Activated CD4-positive, alpha-beta T cell treated with anti-CD3 and anti-CD28 coated beads for 24 hours (primary cell): Measurements from ENCODE around the gene RADIL.
A peak's percentile ranks its signal among the peaks of the same experiment; 100 is the strongest.

Experiments used
- DNase-seq, 2 donors: peaks; one replicate each; pipeline ENCODE4 v3.0.0-alpha.2; 2020; ENCODE audit warnings: low read depth in 2 of 2

RADIL gene

DNA sequence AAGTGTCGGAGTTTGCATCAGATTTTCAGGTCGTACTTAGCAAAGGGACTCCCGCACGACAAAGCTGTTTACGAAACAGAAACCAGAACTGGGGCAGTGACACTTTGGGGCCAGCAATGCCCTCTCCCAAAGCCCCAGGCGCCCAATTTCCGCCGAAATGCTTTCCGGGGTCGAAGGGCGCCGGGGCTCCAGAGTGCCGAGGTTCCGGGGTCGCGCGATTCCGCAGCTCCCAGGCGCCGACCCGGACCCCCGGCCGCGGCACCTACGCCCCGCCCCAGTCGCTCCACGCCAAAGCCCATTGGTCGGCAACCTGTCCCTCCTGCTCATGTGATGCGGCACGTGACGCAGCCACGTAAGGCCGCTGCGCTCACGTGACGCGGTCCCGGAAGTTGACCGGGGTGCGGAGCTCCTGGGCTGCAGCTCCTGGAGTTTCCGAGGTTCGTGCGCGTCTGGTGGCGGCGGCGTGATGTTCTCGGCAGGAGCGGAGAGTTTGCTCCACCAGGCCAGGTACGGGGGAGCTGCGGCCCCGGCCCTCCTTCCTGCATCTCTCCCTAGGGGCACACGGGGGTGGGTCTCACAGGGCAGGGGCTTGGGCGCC, 108.2 kb downstream of the RADIL start, which contains the start of gene AP5Z1:
AP5Z1 (plus strand) TSS at position 374 of the 598 bp plus-strand sequence; CDS start at position 467, 93 bp downstream.
- peak; percentile 88 to 89 for DNase-seq

GRCh38 chr7:4774658-4775249, 108.8 kb downstream of the RADIL start:
- DNase-seq = no peak

DNA sequence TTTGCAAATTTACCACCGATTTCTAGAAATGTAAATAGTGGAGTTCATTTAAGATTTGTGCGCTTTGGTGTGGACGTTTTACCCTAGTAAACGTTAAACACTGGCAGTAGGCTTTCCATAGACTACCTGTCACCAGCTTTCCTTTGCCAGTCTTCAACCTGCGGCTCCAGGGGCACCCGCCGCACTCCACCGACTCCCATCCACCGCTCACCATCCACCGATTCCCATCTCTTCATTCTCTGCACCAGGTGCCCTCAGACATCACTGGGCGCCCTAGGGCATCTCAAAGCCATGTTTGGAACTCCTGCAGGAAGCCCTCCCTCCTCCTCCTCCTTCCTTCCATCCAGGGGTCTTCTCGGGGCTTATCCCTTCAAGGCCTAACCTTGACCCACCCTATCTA, 109.5 kb downstream of the RADIL start:
- DNase-seq = no peak

DNA sequence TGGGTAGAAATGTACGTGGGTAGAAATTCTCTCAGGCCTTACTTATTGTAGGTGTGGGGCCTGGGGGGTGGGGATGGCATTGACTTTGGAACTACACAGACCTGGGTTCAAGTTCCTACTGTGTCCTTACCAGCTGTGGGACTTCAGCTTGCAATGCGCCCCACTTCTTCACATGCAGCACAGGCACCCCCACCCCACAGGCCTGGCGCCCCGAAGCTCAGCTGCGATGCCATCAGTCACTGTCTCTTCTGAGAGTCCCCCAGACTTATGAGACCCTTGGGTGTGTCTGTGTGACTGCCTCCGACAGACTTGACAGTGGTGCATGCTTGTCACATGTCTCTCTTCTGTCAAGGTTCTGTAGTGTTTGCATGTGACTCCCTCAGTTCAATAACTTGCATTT, 111.2 kb downstream of the RADIL start:
- DNase-seq = no peak

DNA sequence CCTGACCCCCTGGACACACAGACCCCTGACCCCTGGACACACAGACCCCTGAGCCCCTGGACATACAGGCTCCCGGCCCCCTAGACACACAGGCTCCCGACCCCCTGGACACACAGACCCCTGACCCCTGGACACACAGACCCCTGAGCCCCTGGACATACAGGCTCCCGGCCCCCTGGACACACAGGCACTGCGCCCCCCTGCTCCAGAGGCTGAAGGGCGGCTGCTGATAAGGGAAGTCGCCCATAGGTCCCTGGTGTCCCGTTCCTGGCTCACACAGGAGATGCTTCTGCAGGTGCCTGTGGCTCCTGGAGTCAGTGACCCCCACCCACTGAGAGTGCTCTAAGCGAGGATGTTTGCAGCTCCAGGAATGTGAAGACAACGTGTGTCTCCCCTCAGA, 111.8 kb downstream of the RADIL start:
- DNase-seq = no peak

DNA sequence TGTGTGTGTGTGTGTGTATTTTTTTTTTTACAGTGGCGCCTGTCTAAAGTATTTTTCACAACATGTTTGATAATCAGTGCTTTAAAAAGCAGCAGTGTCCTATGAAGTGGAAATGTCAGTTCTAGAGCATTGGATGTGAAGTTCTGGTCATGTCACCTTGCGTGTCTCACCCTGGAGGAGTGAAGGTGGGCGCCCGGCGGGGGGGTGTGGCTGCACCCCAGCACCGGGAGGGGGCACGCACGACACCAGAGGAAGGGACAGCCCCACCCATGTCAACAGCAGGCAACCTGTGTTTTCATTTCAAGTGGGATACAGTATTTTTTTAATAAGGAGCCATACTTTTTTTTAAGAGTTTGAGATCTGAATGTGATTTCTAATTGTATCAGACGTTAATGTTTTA, 112.6 kb downstream of the RADIL start:
- no peak for DNase-seq

- no peak for DNase-seq
These were observed 113.8 kb downstream of the RADIL start for GRCh38 chr7:4769761-4770160.

GRCh38 chr7:4768597-4769569, 114.6 kb downstream of the RADIL start:
- no peak for DNase-seq

GRCh38 chr7:4766666-4767519, 116.6 kb downstream of the RADIL start:
- no peak for DNase-seq

GRCh38 chr7:4765776-4766490, 117.6 kb downstream of the RADIL start:
- no peak for DNase-seq

- no peak for DNase-seq
These were observed 119.0 kb downstream of the RADIL start for GRCh38 chr7:4764402-4765007.

- no peak for DNase-seq
These were observed 119.7 kb downstream of the RADIL start for GRCh38 chr7:4763794-4764185.

GRCh38 chr7:4763091-4763793, 120.3 kb downstream of the RADIL start:
- no peak for DNase-seq

DNA sequence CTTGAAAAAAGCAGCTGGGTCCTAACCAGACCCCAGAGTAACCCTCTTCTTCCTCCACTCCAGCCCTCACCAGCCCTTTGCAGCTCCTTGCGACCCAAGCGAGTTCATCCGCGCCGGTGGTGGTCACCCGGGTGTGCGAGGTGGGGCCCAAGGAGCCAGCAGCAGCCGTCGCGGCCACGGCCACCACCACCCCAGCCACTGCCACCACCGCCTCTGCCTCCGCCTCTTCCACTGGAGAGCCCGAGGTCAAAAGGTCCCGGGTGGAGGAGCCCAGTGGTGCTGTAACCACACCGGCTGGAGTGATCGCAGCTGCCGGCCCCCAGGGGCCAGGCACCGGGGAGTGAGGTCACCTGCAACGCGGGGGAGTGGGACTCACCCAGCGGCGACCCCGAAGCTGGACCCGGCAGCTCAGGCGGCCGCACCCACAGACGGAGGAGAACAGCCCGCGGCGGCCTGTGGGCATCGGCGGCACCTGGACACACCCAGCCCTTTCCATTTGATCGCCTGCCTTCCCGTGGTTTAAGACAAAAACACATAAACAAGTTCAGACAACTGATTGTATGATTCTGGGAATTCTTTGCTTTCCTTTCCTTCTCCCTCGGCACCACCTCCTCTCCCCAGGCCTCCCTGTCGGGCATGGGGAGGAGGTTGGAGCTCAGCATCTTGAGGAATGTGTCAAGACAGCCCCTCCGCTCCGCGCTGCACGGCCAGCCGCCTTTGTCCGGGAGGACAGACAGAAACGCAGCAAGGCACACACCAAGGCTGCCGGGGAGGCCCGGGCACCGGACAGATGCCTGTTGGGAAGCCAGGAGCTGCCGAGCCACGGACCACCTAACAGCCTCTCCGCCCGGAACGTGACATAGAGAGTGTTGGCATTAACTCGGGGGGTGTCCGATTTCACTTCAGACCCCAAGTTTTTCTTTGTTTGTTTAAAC, 121.1 kb downstream of the RADIL start:
- no peak for DNase-seq

DNA sequence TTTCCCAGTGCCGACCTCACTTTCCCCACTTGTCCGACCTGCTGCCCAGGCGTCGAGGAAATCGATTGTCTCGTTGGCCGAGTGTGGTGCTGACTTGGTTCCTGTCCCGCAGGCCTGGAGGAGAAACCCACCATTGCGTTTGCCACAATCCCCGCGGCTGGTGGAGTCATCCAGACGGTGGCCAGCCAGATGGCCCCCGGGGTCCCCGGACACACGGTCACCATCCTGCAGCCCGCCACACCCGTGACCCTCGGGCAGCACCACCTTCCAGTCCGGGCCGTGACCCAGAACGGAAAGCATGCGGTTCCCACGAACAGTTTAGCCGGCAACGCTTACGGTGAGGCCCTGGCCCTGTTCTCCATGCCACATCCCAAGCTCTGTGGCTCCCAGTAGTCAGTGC, 122.6 kb downstream of the RADIL start:
- DNase-seq = no peak

DNA sequence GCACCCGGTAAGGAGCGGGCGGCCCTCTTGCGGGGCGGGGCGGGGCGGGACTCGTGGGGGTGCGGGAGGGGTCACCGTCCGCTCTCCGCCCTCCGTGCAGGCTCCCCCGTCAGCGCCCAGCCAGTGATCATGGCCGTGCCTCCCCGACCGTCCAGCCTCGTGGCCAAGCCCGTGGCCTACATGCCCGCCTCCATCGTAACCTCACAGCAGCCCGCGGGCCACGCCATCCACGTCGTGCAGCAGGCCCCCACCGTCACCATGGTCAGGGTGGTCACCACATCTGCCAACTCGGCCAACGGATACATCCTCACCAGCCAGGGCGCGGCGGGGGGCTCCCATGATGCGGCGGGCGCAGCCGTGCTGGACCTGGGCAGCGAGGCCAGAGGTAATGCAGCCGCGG, 124.3 kb downstream of the RADIL start:
- no peak for DNase-seq

- DNase-seq = no peak
These were observed 124.7 kb downstream of the RADIL start for GRCh38 chr7:4758791-4759190.

- no peak for DNase-seq
These were observed 125.4 kb downstream of the RADIL start for GRCh38 chr7:4758111-4758510.

- no peak for DNase-seq
These were observed 128.5 kb downstream of the RADIL start for GRCh38 chr7:4755045-4755444.
